Measurements from ENCODE around the gene ZBTB34. TPM values are rescaled to one million over a fixed set of nuclear protein-coding genes. Genes with fewer than 3 reads are reported as not detected.

The ZBTB34 gene
- total and polyA plus RNA-seq, 2 of the 4 experiments (the other 2 are of a cell fraction): 2.7 to 3.1 TPM

- H3K79me1 ChIP-seq (ENCODE audit: low read depth in 1 of 2, low read length in 2 of 2): peaks cover 20 to 52% of the 10 kb centered on the region in 2 experiments
- H2BK15ac ChIP-seq (ENCODE audit: low read depth, low read length): no peak overlapping the region
- ChIA-PET POLR2A (ENCODE audit: unreplicated experiment) (no interaction called here), CTCF (no interaction called here)
- H3K4me2 ChIP-seq (ENCODE audit: low read depth, low read length): no peak overlapping the region
- DNase-seq: no peak
- intact Hi-C loops (cut with micrococcal nuclease): no loop called here
- no peak overlapping the region for H4K5ac ChIP-seq (ENCODE audit: low read depth, low read length)
- no TSS peak for BruUV-seq (replicated peaks)
- no peak overlapping the region for H4K91ac ChIP-seq (ENCODE audit: insufficient read depth, low read depth, low read length)
- no peak overlapping the region for H3K56ac ChIP-seq (ENCODE audit: extremely low read depth, insufficient read depth, low read length)
- no peak overlapping the region for H4K8ac ChIP-seq (ENCODE audit: low read depth in 2 of 2, low read length in 2 of 2)
- H2AFZ ChIP-seq (replicated peaks; ENCODE audit: low read length, poor library complexity): no peak overlapping the region
- no peaks in the 10 kb centered on the region for H3K27me3 ChIP-seq (ENCODE audit: control insufficient read depth, insufficient read depth, low read length)
- H3K4ac ChIP-seq (ENCODE audit: low read depth, low read length): no peak overlapping the region
- H3K9ac ChIP-seq (ENCODE audit: low read depth, low read length): no peak overlapping the region
- no peak overlapping the region for H2BK20ac ChIP-seq (ENCODE audit: low read depth, low read length)
- no peak for TF ChIP-seq USF2 (IDR thresholded peaks at IDR 0.05; ENCODE audit: low read depth, low read length)
- TF ChIP-seq MAFK (IDR thresholded peaks at IDR 0.05; ENCODE audit: low read depth, low read length): no peak
- no peak for TF ChIP-seq NFE2L2 (IDR thresholded peaks at IDR 0.05; ENCODE audit: low read depth, low read length)
- TF ChIP-seq MAZ (IDR thresholded peaks at IDR 0.05; ENCODE audit: borderline replicate concordance, low read depth, low read length): no peak
- TF ChIP-seq POLR2A (IDR thresholded peaks at IDR 0.05; ENCODE audit: low read depth, low read length): no peak
- TF ChIP-seq FOS (IDR thresholded peaks at IDR 0.05; ENCODE audit: low read depth, low read length): no peak
- no peak for TF ChIP-seq ELK1 (IDR thresholded peaks at IDR 0.05; ENCODE audit: borderline replicate concordance, low read depth, low read length)
- no peak for TF ChIP-seq CEBPB (IDR thresholded peaks at IDR 0.05; ENCODE audit: low read depth, low read length)
- TF ChIP-seq RAD21 (IDR thresholded peaks at IDR 0.05; ENCODE audit: low read length): no peak
- TF ChIP-seq CTCF (conservative IDR thresholded peaks at IDR 0.05; ENCODE audit: low read depth, low read length): no peak
- no peak for TF ChIP-seq MXI1 (IDR thresholded peaks at IDR 0.05; ENCODE audit: borderline replicate concordance, low read depth, low read length)
- H2BK5ac ChIP-seq (ENCODE audit: low read depth, low read length, poor library complexity, severe bottlenecking): no peak overlapping the region
- H4K20me1 ChIP-seq (ENCODE audit: insufficient read depth, low read length): peaks cover 25% of the 10 kb centered on the region; the same call in 1 of the 2 replicates
- in situ Hi-C loops (cut with MboI; ENCODE audit: low sequenced_read_pairs): no loop called here
- peaks cover 21% of the 10 kb centered on the region for H3K36me3 ChIP-seq (ENCODE audit: control insufficient read depth, insufficient read depth, low read length)
- H3K27ac ChIP-seq (ENCODE audit: insufficient read depth, low read length): no peak overlapping the region
- no peak overlapping the region for H3K14ac ChIP-seq (replicated peaks; ENCODE audit: low read depth, low read length)
- no peaks in the 10 kb centered on the region for H3K9me1 ChIP-seq (ENCODE audit: insufficient read depth, low read length)
- H3K9me3 ChIP-seq (ENCODE audit: control insufficient read depth, insufficient read depth, low read length): peaks cover 7% of the 10 kb centered on the region
- H3K4me1 ChIP-seq (ENCODE audit: control insufficient read depth, insufficient read depth, low read length): no peaks in the 10 kb centered on the region
- no peak overlapping the region for H3K4me3 ChIP-seq (ENCODE audit: insufficient read depth, low read depth, low read length)
- no peak overlapping the region for H2AK9ac ChIP-seq (replicated peaks; ENCODE audit: low read depth, low read length, poor library complexity)
- H2AK5ac ChIP-seq (ENCODE audit: low read depth, low read length): no peak overlapping the region
- H3K23ac ChIP-seq (ENCODE audit: low read depth, low read length): no peak overlapping the region
- ATAC-seq (ENCODE audit: low read depth): no peak
- no peak overlapping the region for H3K18ac ChIP-seq (ENCODE audit: low read depth, low read length)
- dilution Hi-C loops (cut with HindIII; ENCODE audit: low sequenced_read_pairs, unreplicated experiment): no loop called here
- no peak overlapping the region for H2BK120ac ChIP-seq (ENCODE audit: low read depth, low read length)
These were observed 46.3 kb upstream of the ZBTB34 start for GRCh38 chr9:126814091-126814490.
